SH-SY5Y (cell line): ENCODE measurements around the gene SLC9A9.

Source experiments
- GATA2 ChIP-seq: IDR thresholded peaks from 2 replicates; pipeline ENCODE4 v1.6.1; 2011; ENCODE audit warnings: mild to moderate bottlenecking, low read depth, low read length
- GATA3 ChIP-seq: IDR thresholded peaks from 2 replicates; pipeline ENCODE4 v1.6.1; 2011; ENCODE audit warnings: low read depth, mild to moderate bottlenecking, low read length, moderate library complexity

- TF ChIP-seq GATA3: no peak
- no peak for TF ChIP-seq GATA2
Measured at GRCh38 chr3:143737065-143737464, 111.2 kb downstream of the SLC9A9 start.
